Coronary artery (tissue), 2 donors: ENCODE data around the gene ZDHHC20.

Experiments
- DNase-seq: peaks from one replicate; pipeline ENCODE4 v3.0.0-alpha.2; 2017; ENCODE audit warnings: low spot score
- H3K27ac ChIP-seq, 2 donors: fragments of 200-600 bp; sonication (generic); one replicate each; pipeline ENCODE4 v1.5.1; 2016 to 2019
- H3K4me3 ChIP-seq: fragments of 200-600 bp; sonication (generic); 2 replicates; pipeline ENCODE4 v1.5.1; 2016; ENCODE audit warnings: mild to moderate bottlenecking, moderate library complexity
- CTCF ChIP-seq: fragments of 200-600 bp; sonication (generic); IDR thresholded peaks from one replicate; pipeline ENCODE4 v1.5.1; 2019; ENCODE audit warnings: antibody characterized with exemption

ZDHHC20 gene, protein sequence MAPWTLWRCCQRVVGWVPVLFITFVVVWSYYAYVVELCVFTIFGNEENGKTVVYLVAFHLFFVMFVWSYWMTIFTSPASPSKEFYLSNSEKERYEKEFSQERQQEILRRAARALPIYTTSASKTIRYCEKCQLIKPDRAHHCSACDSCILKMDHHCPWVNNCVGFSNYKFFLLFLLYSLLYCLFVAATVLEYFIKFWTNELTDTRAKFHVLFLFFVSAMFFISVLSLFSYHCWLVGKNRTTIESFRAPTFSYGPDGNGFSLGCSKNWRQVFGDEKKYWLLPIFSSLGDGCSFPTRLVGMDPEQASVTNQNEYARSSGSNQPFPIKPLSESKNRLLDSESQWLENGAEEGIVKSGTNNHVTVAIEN

GRCh38 chr13:21458813-21459701, at the start of gene ZDHHC20:
Gene ZDHHC20, minus strand, starts transcription at chr13:21459303. Its CDS starts 132 bp downstream, at chr13:21459171.
- peak within 1 kb of the TSS; percentile 81 for H3K4me3 ChIP-seq
- DNase-seq = peak; percentile 90
- H3K27ac ChIP-seq = peak within 1 kb of the TSS; percentile 92 to 94
- no peak for TF ChIP-seq CTCF

GRCh38 chr13:21504379-21504778, 45.3 kb upstream of the ZDHHC20 start:
- no peak for TF ChIP-seq CTCF
- H3K27ac ChIP-seq = no peak overlapping the region
- no peak for DNase-seq
- H3K4me3 ChIP-seq = no peak overlapping the region

- Histone ChIP-seq H3K4me3 (no peak overlapping the region), H3K27ac (no peak overlapping the region)
- TF ChIP-seq CTCF = no peak
- no peak for DNase-seq
Measured at GRCh38 chr13:21501686-21502085, 42.6 kb upstream of the ZDHHC20 start.

DNA sequence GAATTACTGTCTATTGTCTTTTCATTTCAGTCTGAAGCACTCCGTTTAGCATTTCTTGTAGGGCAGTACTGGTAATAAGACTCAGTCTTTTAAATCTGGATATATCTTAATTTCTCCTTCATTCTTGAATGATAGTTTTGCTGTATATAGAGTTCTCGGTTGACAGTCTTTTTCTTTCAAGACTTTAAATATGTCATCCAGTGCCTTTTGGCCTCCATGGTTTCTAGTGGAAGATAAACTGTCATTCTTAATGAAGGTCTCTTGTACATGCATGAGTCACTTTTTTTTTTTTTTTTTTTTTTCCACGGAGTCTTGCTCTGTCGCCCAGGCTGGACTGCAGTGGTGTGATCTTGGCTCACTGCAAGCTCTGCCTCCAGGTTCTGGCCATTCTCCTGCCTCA, 27.2 kb upstream of the ZDHHC20 start:
- TF ChIP-seq CTCF = no peak
- DNase-seq = no peak
- H3K27ac ChIP-seq = no peak overlapping the region
- no peak overlapping the region for H3K4me3 ChIP-seq

GRCh38 chr13:21483748-21484147, 24.6 kb upstream of the ZDHHC20 start:
- DNase-seq = no peak
- Histone ChIP-seq H3K27ac (no peak overlapping the region), H3K4me3 (no peak overlapping the region)
- TF ChIP-seq CTCF = no peak

GRCh38 chr13:21481359-21481758, 22.3 kb upstream of the ZDHHC20 start:
- no peak for DNase-seq
- no peak for TF ChIP-seq CTCF
- Histone ChIP-seq H3K27ac (no peak overlapping the region), H3K4me3 (no peak overlapping the region)
